ENCODE measurements around the gene HIPK2. TPM values are rescaled to one million over a fixed set of nuclear protein-coding genes. Genes with fewer than 3 reads are reported as not detected.

The HIPK2 gene
- total and polyA plus RNA-seq, 7 donors, result 18.1 to 166 (median 78.5) TPM

- ATAC-seq (peak in 2 of 4 donors; percentile 26 to 40), DNase-seq (no peak)
- TF ChIP-seq CTCF (IDR thresholded peaks at IDR 0.05), result no peak
- Histone ChIP-seq H3K27me3 (ENCODE audit: insufficient read depth in 3 of 3, low read length in 2 of 3) (no peaks in the 10 kb centered on the region), H3K9me3 (no peaks in the 10 kb centered on the region), H3K27ac (no peak overlapping the region), H3K36me3 (ENCODE audit: insufficient read depth in 1 of 2, low read depth in 1 of 2) (peaks cover 0 to 9% of the 10 kb centered on the region in 2 donors), H3K4me1 (peaks cover 6% of the 10 kb centered on the region), H3K4me3 (no peak overlapping the region)
- intact Hi-C loops (cut with DNase I), result no loop called here
- 69 to 84% (median 72%) methylated on average over 13 of the region's 13 CpGs for WGBS, 3 donors
These were observed 214.7 kb downstream of the HIPK2 start for GRCh38 chr7:139562961-139563565.

GRCh38 chr7:139562491-139562890 is 215.3 kb downstream of the HIPK2 start:
- ATAC-seq, result no peak
- H3K4me1 ChIP-seq, result peaks cover 6% of the 10 kb centered on the region

GRCh38 chr7:139560678-139561077 is 217.1 kb downstream of the HIPK2 start:
- peaks cover 6% of the 10 kb centered on the region for H3K4me1 ChIP-seq
- H3K9me3 ChIP-seq, result no peaks in the 10 kb centered on the region
- H3K36me3 ChIP-seq (ENCODE audit: insufficient read depth in 1 of 2, low read depth in 1 of 2), result no peaks in the 10 kb centered on the region
- H3K27ac ChIP-seq, result no peak overlapping the region
- no peak overlapping the region for H3K4me3 ChIP-seq
- H3K27me3 ChIP-seq (ENCODE audit: insufficient read depth in 3 of 3, low read length in 2 of 3), result no peaks in the 10 kb centered on the region
- WGBS, 3 donors, result 83 to 89% (median 87%) methylated on average over 11 of the region's 11 CpGs
- ATAC-seq, result no peak
- intact Hi-C loops (cut with DNase I), result no loop called here
- DNase-seq, result no peak
- TF ChIP-seq CTCF (IDR thresholded peaks at IDR 0.05), result no peak

More at GRCh38 chr7:139562491-139562890, 215.3 kb downstream of the HIPK2 start:
- TF ChIP-seq CTCF (IDR thresholded peaks at IDR 0.05), result no peak
- Histone ChIP-seq H3K4me3 (no peak overlapping the region), H3K27ac (no peak overlapping the region), H3K36me3 (ENCODE audit: insufficient read depth in 1 of 2, low read depth in 1 of 2) (peaks cover 0 to 4% of the 10 kb centered on the region in 2 donors), H3K9me3 (no peaks in the 10 kb centered on the region), H3K27me3 (ENCODE audit: insufficient read depth in 3 of 3, low read length in 2 of 3) (no peaks in the 10 kb centered on the region)
- intact Hi-C loops (cut with DNase I), result no loop called here
- WGBS, 3 donors, result 90 to 92% (median 91%) methylated on average over 12 of the region's 12 CpGs
- no peak for DNase-seq

GRCh38 chr7:139560199-139560598 is 217.6 kb downstream of the HIPK2 start:
- Histone ChIP-seq H3K4me3 (no peak overlapping the region), H3K36me3 (ENCODE audit: insufficient read depth in 1 of 2, low read depth in 1 of 2) (no peaks in the 10 kb centered on the region), H3K27me3 (ENCODE audit: insufficient read depth in 3 of 3, low read length in 2 of 3) (no peaks in the 10 kb centered on the region), H3K27ac (no peak overlapping the region), H3K9me3 (no peaks in the 10 kb centered on the region), H3K4me1 (peaks cover 6% of the 10 kb centered on the region)
- TF ChIP-seq CTCF (IDR thresholded peaks at IDR 0.05), result no peak
- no peak for DNase-seq
- WGBS, 3 donors, result 77 to 82% (median 80%) methylated on average over 2 of the region's 2 CpGs
- intact Hi-C loops (cut with DNase I), result no loop called here
- ATAC-seq, result no peak

Data from psoas muscle (tissue), 8 donors.